Activated naive CD8-positive, alpha-beta T cell (primary cell): ENCODE results near the gene ARAP3.
A peak's percentile ranks its signal among the peaks of the same experiment; 100 is the strongest.
"Not testable (repeated sequence)": the region's sequence is repeated elsewhere in the genome, so short reads cannot be mapped to it uniquely, and the experiment has no call there.

Experiments used
- H3K27ac Mint-ChIP-seq: one replicate; pipeline ENCODE4 v1.8.0; 2021; ENCODE audit warnings: mixed read lengths
- H3K27me3 Mint-ChIP-seq: one replicate; pipeline ENCODE4 v1.8.0; 2021; ENCODE audit warnings: mixed read lengths
- H3K36me3 Mint-ChIP-seq: one replicate; pipeline ENCODE4 v1.8.0; 2021; ENCODE audit warnings: mixed read lengths
- H3K4me1 Mint-ChIP-seq: one replicate; pipeline ENCODE4 v1.8.0; 2021; ENCODE audit warnings: low read depth, mixed read lengths
- H3K4me3 Mint-ChIP-seq: one replicate; pipeline ENCODE4 v1.8.0; 2021; ENCODE audit warnings: mild to moderate bottlenecking, mixed read lengths
- H3K9me3 Mint-ChIP-seq: one replicate; pipeline ENCODE4 v1.8.0; 2021; ENCODE audit warnings: low read depth, mixed read lengths

Gene ARAP3

GRCh38 chr5:141609921-141610320, 72.1 kb downstream of the ARAP3 start:
- H3K27ac Mint-ChIP-seq: peak overlapping the region; percentile 79
- not testable (repeated sequence) for H3K9me3 Mint-ChIP-seq, H3K27me3 Mint-ChIP-seq
- H3K4me1 Mint-ChIP-seq: peaks cover 87% of the 10 kb centered on the region
- H3K36me3 Mint-ChIP-seq: peaks cover 13% of the 10 kb centered on the region
- peak overlapping the region; percentile 66 for H3K4me3 Mint-ChIP-seq

GRCh38 chr5:141609044-141609443, 73.0 kb downstream of the ARAP3 start:
- Mint-ChIP-seq H3K36me3 (peaks cover 13% of the 10 kb centered on the region), H3K9me3 (no peaks in the 10 kb centered on the region), H3K4me1 (peaks cover 88% of the 10 kb centered on the region), H3K27me3 (no peaks in the 10 kb centered on the region), H3K27ac (peak overlapping the region; percentile 90), H3K4me3 (no peak overlapping the region)

GRCh38 chr5:141608557-141608956, 73.5 kb downstream of the ARAP3 start:
- Mint-ChIP-seq H3K9me3 (no peaks in the 10 kb centered on the region), H3K36me3 (peaks cover 13% of the 10 kb centered on the region), H3K27me3 (no peaks in the 10 kb centered on the region), H3K4me1 (peaks cover 88% of the 10 kb centered on the region), H3K27ac (peak overlapping the region; percentile 90), H3K4me3 (peak overlapping the region; percentile 54)

- no peaks in the 10 kb centered on the region for H3K27me3 Mint-ChIP-seq
- H3K36me3 Mint-ChIP-seq: peaks cover 13% of the 10 kb centered on the region
- H3K9me3 Mint-ChIP-seq: no peaks in the 10 kb centered on the region
- peak overlapping the region; percentile 90 for H3K27ac Mint-ChIP-seq
- peaks cover 87% of the 10 kb centered on the region for H3K4me1 Mint-ChIP-seq
- peak overlapping the region; percentile 54 for H3K4me3 Mint-ChIP-seq
Measured at GRCh38 chr5:141608046-141608445, 74.0 kb downstream of the ARAP3 start.

GRCh38 chr5:141605523-141606277, 76.3 kb downstream of the ARAP3 start:
- Mint-ChIP-seq H3K4me3 (peak overlapping the region; percentile 69), H3K27me3 (no peaks in the 10 kb centered on the region), H3K4me1 (peaks cover 88% of the 10 kb centered on the region), H3K27ac (peak overlapping the region; percentile 83), H3K9me3 (no peaks in the 10 kb centered on the region), H3K36me3 (peaks cover 9% of the 10 kb centered on the region)

GRCh38 chr5:141603923-141604717, 77.9 kb downstream of the ARAP3 start:
- Mint-ChIP-seq H3K27me3 (no peaks in the 10 kb centered on the region), H3K9me3 (no peaks in the 10 kb centered on the region), H3K4me1 (peaks cover 93% of the 10 kb centered on the region), H3K4me3 (peak overlapping the region; percentile 77), H3K36me3 (peaks cover 6% of the 10 kb centered on the region), H3K27ac (peak overlapping the region; percentile 89)
